ENCODE measurements around the gene IPO13.

The IPO13 gene

GRCh38 chr1:43970502-43970901, 23.8 kb downstream of the IPO13 start:
- Histone ChIP-seq H3K79me2 (ENCODE audit: insufficient read depth, low read length) (peaks cover 19% of the 10 kb centered on the region), H2AFZ (ENCODE audit: low read length) (no peak overlapping the region), H3K4me2 (ENCODE audit: low read depth, low read length, poor library complexity, severe bottlenecking) (peak overlapping the region; percentile 97)

GRCh38 chr1:43970911-43971310, 24.2 kb downstream of the IPO13 start:
- H3F3A ChIP-seq (ENCODE audit: low read depth) = no peaks in the 10 kb centered on the region; the same call in 1 of the 2 replicates
- peaks cover 9% of the 10 kb centered on the region for H4K20me1 ChIP-seq (ENCODE audit: insufficient read depth, low read length, poor library complexity, severe bottlenecking)
- H3K79me2 ChIP-seq (ENCODE audit: insufficient read depth, low read length) = peaks cover 23% of the 10 kb centered on the region
- H3K9me3 ChIP-seq (ENCODE audit: insufficient read depth, low read depth, low read length) = no peaks in the 10 kb centered on the region
- no peak for TF ChIP-seq EZH2phosphoT487 (IDR thresholded peaks at IDR 0.05; ENCODE audit: borderline replicate concordance)
- no peak for TF ChIP-seq CTCF (conservative IDR thresholded peaks at IDR 0.05; ENCODE audit: low read length)
- H3K4me3 ChIP-seq (ENCODE audit: low read length, poor library complexity, severe bottlenecking) = peak overlapping the region; percentile 97
- H3K9me2 ChIP-seq (replicated peaks; ENCODE audit: low read depth, low read length) = no peaks in the 10 kb centered on the region
- H3K36me3 ChIP-seq (ENCODE audit: insufficient read depth, low read length) = no peaks in the 10 kb centered on the region
- no peaks in the 10 kb centered on the region for H3K27me3 ChIP-seq (ENCODE audit: insufficient read depth, low read length, poor library complexity, severe bottlenecking)
- peak overlapping the region; percentile 74 for H3K9ac ChIP-seq (ENCODE audit: low read depth, low read length, poor library complexity, severe bottlenecking)
- peak overlapping the region; percentile 97 for H3K4me2 ChIP-seq (ENCODE audit: low read depth, low read length, poor library complexity, severe bottlenecking)
- H2AFZ ChIP-seq (ENCODE audit: low read length) = no peak overlapping the region
- H3K4me1 ChIP-seq (ENCODE audit: insufficient read depth, low read length, poor library complexity, severe bottlenecking) = peaks cover 20% of the 10 kb centered on the region

More at GRCh38 chr1:43970502-43970901, 23.8 kb downstream of the IPO13 start:
- no peak for TF ChIP-seq EZH2phosphoT487 (IDR thresholded peaks at IDR 0.05; ENCODE audit: borderline replicate concordance)
- no peak for TF ChIP-seq CTCF (conservative IDR thresholded peaks at IDR 0.05; ENCODE audit: low read length)
- H4K20me1 ChIP-seq (ENCODE audit: insufficient read depth, low read length, poor library complexity, severe bottlenecking) = peaks cover 5% of the 10 kb centered on the region
- H3K4me1 ChIP-seq (ENCODE audit: insufficient read depth, low read length, poor library complexity, severe bottlenecking) = peaks cover 16% of the 10 kb centered on the region
- H3K9me3 ChIP-seq (ENCODE audit: insufficient read depth, low read depth, low read length) = no peaks in the 10 kb centered on the region
- peak overlapping the region; percentile 97 for H3K4me3 ChIP-seq (ENCODE audit: low read length, poor library complexity, severe bottlenecking)
- no peaks in the 10 kb centered on the region for H3K36me3 ChIP-seq (ENCODE audit: insufficient read depth, low read length)
- no peaks in the 10 kb centered on the region for H3K9me2 ChIP-seq (replicated peaks; ENCODE audit: low read depth, low read length)
- H3K9ac ChIP-seq (ENCODE audit: low read depth, low read length, poor library complexity, severe bottlenecking) = peak overlapping the region; percentile 74
- H3F3A ChIP-seq (ENCODE audit: low read depth) = no peaks in the 10 kb centered on the region; the same call in 1 of the 2 replicates
- H3K27me3 ChIP-seq (ENCODE audit: insufficient read depth, low read length, poor library complexity, severe bottlenecking) = no peaks in the 10 kb centered on the region

GRCh38 chr1:43971336-43971980, 24.7 kb downstream of the IPO13 start:
- H3F3A ChIP-seq (ENCODE audit: low read depth) = no peaks in the 10 kb centered on the region; the same call in 1 of the 2 replicates
- TF ChIP-seq EZH2phosphoT487 (IDR thresholded peaks at IDR 0.05; ENCODE audit: borderline replicate concordance) (no peak), CTCF (conservative IDR thresholded peaks at IDR 0.05; ENCODE audit: low read length) (no peak)
- H3K27me3 ChIP-seq (ENCODE audit: insufficient read depth, low read length, poor library complexity, severe bottlenecking) = no peaks in the 10 kb centered on the region
- no peaks in the 10 kb centered on the region for H3K36me3 ChIP-seq (ENCODE audit: insufficient read depth, low read length)
- peaks cover 14% of the 10 kb centered on the region for H4K20me1 ChIP-seq (ENCODE audit: insufficient read depth, low read length, poor library complexity, severe bottlenecking)
- peak overlapping the region; percentile 97 for H3K4me2 ChIP-seq (ENCODE audit: low read depth, low read length, poor library complexity, severe bottlenecking)
- no peak overlapping the region for H2AFZ ChIP-seq (ENCODE audit: low read length)
- peaks cover 29% of the 10 kb centered on the region for H3K79me2 ChIP-seq (ENCODE audit: insufficient read depth, low read length)
- no peaks in the 10 kb centered on the region for H3K9me2 ChIP-seq (replicated peaks; ENCODE audit: low read depth, low read length)
- no peak overlapping the region for H3K4me3 ChIP-seq (ENCODE audit: low read length, poor library complexity, severe bottlenecking)
- H3K4me1 ChIP-seq (ENCODE audit: insufficient read depth, low read length, poor library complexity, severe bottlenecking) = peaks cover 25% of the 10 kb centered on the region
- H3K9ac ChIP-seq (ENCODE audit: low read depth, low read length, poor library complexity, severe bottlenecking) = no peak overlapping the region
- no peaks in the 10 kb centered on the region for H3K9me3 ChIP-seq (ENCODE audit: insufficient read depth, low read depth, low read length)
